Pericardium fibroblast (primary cell): ENCODE measurements around the gene SLC1A1. TPM values are rescaled to one million over a fixed set of nuclear protein-coding genes. Genes with fewer than 3 reads are reported as not detected.

Experiments
- total RNA-seq: library from RNA; depleted of rRNA; stranded (reverse); fragments of >200 nt; gene quantifications from 2 replicates; pipeline ENCODE4 v1.2.3, GENCODE V29; 2015

SLC1A1 gene
- total RNA-seq = 3.8 and 9.7 TPM in 2 replicates

GRCh38 chr9:4489919-4490704 is at the start of gene SLC1A1:
Gene SLC1A1, plus strand, starts transcription at chr9:4490468. Its CDS starts 212 bp downstream, at chr9:4490680.

Other genes starting within 250 kb of the SLC1A1 start
- 20.6 and 25.9 TPM in 2 replicates for gene GLIS3, start 190.4 kb upstream of the SLC1A1 start, total RNA-seq
- gene PLPP6, start 171.8 kb downstream of the SLC1A1 start, total RNA-seq = 2.3 and 6.3 TPM in 2 replicates
- gene SPATA6L, start 176.0 kb downstream of the SLC1A1 start, total RNA-seq = 1.0 TPM in 1 of 2 replicates, not detected in the other
- 19.4 and 24.5 TPM in 2 replicates for gene CDC37L1, start 189.1 kb downstream of the SLC1A1 start, total RNA-seq